ENCODE data around the gene CACNG5.

CACNG5 gene

GRCh38 chr17:66839616-66840015 is 4.7 kb downstream of the CACNG5 start:
- no peak for TF ChIP-seq CTCF (IDR thresholded peaks at IDR 0.05; ENCODE audit: low read depth, low read length)
- Histone ChIP-seq H3K4me3 (ENCODE audit: low read depth, low read length) (no peak overlapping the region), H3K4me1 (peaks cover 3% of the 10 kb centered on the region; the same call in 1 of the 2 replicates), H3K36me3 (no peaks in the 10 kb centered on the region), H3K9me3 (no peaks in the 10 kb centered on the region), H3K27me3 (no peaks in the 10 kb centered on the region)
- DNase-seq, result no peak

- H3K4me3 ChIP-seq (ENCODE audit: low read depth, low read length), result no peak overlapping the region
- TF ChIP-seq CTCF (IDR thresholded peaks at IDR 0.05; ENCODE audit: low read depth, low read length), result no peak
- no peak for DNase-seq
Measured at GRCh38 chr17:66840061-66840460, 5.1 kb downstream of the CACNG5 start.

GRCh38 chr17:66841328-66841727 is 6.4 kb downstream of the CACNG5 start:
- no peak for DNase-seq
- H3K4me1 ChIP-seq, result peaks cover 3% of the 10 kb centered on the region; the same call in 1 of the 2 replicates

More at GRCh38 chr17:66840061-66840460, 5.1 kb downstream of the CACNG5 start:
- H3K27me3 ChIP-seq, result no peaks in the 10 kb centered on the region
- H3K4me1 ChIP-seq, result peaks cover 3% of the 10 kb centered on the region; the same call in 1 of the 2 replicates
- no peaks in the 10 kb centered on the region for H3K9me3 ChIP-seq
- H3K36me3 ChIP-seq, result no peaks in the 10 kb centered on the region

GRCh38 chr17:66841744-66842143 is 6.8 kb downstream of the CACNG5 start:
- H3K4me3 ChIP-seq (ENCODE audit: low read depth, low read length), result no peak overlapping the region
- peaks cover 3% of the 10 kb centered on the region; the same call in 1 of the 2 replicates for H3K4me1 ChIP-seq
- no peaks in the 10 kb centered on the region for H3K36me3 ChIP-seq
- no peaks in the 10 kb centered on the region for H3K27me3 ChIP-seq
- DNase-seq, result no peak
- no peaks in the 10 kb centered on the region for H3K9me3 ChIP-seq
- TF ChIP-seq CTCF (IDR thresholded peaks at IDR 0.05; ENCODE audit: low read depth, low read length), result no peak

More at GRCh38 chr17:66841328-66841727, 6.4 kb downstream of the CACNG5 start:
- Histone ChIP-seq H3K9me3 (no peaks in the 10 kb centered on the region), H3K36me3 (no peaks in the 10 kb centered on the region), H3K27me3 (no peaks in the 10 kb centered on the region), H3K4me3 (ENCODE audit: low read depth, low read length) (no peak overlapping the region)
- TF ChIP-seq CTCF (IDR thresholded peaks at IDR 0.05; ENCODE audit: low read depth, low read length), result no peak

- no peaks in the 10 kb centered on the region for H3K9me3 ChIP-seq
- no peak overlapping the region for H3K4me3 ChIP-seq (ENCODE audit: low read depth, low read length)
- no peak for TF ChIP-seq CTCF (IDR thresholded peaks at IDR 0.05; ENCODE audit: low read depth, low read length)
- no peaks in the 10 kb centered on the region for H3K36me3 ChIP-seq
- H3K4me1 ChIP-seq, result peaks cover 3% of the 10 kb centered on the region; the same call in 1 of the 2 replicates
- DNase-seq, result no peak
- H3K27me3 ChIP-seq, result no peaks in the 10 kb centered on the region
Measured at GRCh38 chr17:66842505-66842904, 7.6 kb downstream of the CACNG5 start.

GRCh38 chr17:66842959-66843358 is 8.0 kb downstream of the CACNG5 start:
- H3K4me1 ChIP-seq, result peaks cover 3% of the 10 kb centered on the region; the same call in 1 of the 2 replicates
- no peaks in the 10 kb centered on the region for H3K27me3 ChIP-seq
- no peak for DNase-seq
- no peak for TF ChIP-seq CTCF (IDR thresholded peaks at IDR 0.05; ENCODE audit: low read depth, low read length)
- H3K4me3 ChIP-seq (ENCODE audit: low read depth, low read length), result no peak overlapping the region
- no peaks in the 10 kb centered on the region for H3K9me3 ChIP-seq
- H3K36me3 ChIP-seq, result no peaks in the 10 kb centered on the region
